ENCODE data around the gene ARHGAP15. TPM values are rescaled to one million over a fixed set of nuclear protein-coding genes. Genes with fewer than 3 reads are reported as not detected.

ARHGAP15 gene
- polyA plus RNA-seq, 2 of the 4 experiments (the other 2 are of a cell fraction) = 0.34 TPM; not detected in 1

GRCh38 chr2:143776526-143777297 lies 647.5 kb downstream of the ARHGAP15 start:
- no peak overlapping the region for H3K27ac ChIP-seq
- CTCF ChIA-PET = no interaction called here
- H3K4me2 ChIP-seq = no peak overlapping the region
- no peak for FAIRE-seq
- TF ChIP-seq, protein P1, sequence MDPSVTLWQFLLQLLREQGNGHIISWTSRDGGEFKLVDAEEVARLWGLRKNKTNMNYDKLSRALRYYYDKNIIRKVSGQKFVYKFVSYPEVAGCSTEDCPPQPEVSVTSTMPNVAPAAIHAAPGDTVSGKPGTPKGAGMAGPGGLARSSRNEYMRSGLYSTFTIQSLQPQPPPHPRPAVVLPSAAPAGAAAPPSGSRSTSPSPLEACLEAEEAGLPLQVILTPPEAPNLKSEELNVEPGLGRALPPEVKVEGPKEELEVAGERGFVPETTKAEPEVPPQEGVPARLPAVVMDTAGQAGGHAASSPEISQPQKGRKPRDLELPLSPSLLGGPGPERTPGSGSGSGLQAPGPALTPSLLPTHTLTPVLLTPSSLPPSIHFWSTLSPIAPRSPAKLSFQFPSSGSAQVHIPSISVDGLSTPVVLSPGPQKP (IDR thresholded peaks at IDR 0.05; ENCODE audit: low read depth, low read length) = no peak
- TF ChIP-seq JUN (IDR thresholded peaks at IDR 0.05) (no peak), EP300 (IDR thresholded peaks at IDR 0.05) (no peak), ZNF302 (CRISPR knock-in tag; IDR thresholded peaks at IDR 0.05) (no peak), PHF8 (IDR thresholded peaks at IDR 0.05; ENCODE audit: borderline replicate concordance, low read depth) (no peak), CTCF (IDR thresholded peaks at IDR 0.05) (no peak), TP53 (CRISPR knock-in tag; IDR thresholded peaks at IDR 0.05) (no peak), POLR2A (IDR thresholded peaks at IDR 0.05; ENCODE audit: low read length) (no peak), SREBF2 (IDR thresholded peaks at IDR 0.05) (no peak), MAFK (IDR thresholded peaks at IDR 0.05; ENCODE audit: partially characterized antibody) (no peak)
- POLR2A ChIA-PET = no interaction called here
- H3K9me3 ChIP-seq = no peaks in the 10 kb centered on the region
- no peak overlapping the region for H3K4me3 ChIP-seq
- H3K4me1 ChIP-seq = no peaks in the 10 kb centered on the region
- ATAC-seq = no peak
- WGBS (ENCODE audit: missing lambda C conversion rate) = 72% methylated on average over 4 of the region's 4 CpGs
- DNase-seq (ENCODE audit: low read depth in 1 of 2, low spot score in 1 of 2) = no peak

- ATAC-seq (no peak), DNase-seq (ENCODE audit: low read depth in 1 of 2, low spot score in 1 of 2) (no peak), FAIRE-seq (no peak)
- TF ChIP-seq HOXA7 (CRISPR knock-in tag; IDR thresholded peaks at IDR 0.05) (no peak), MAZ (IDR thresholded peaks at IDR 0.05; ENCODE audit: borderline replicate concordance, low read depth, low read length) (no peak), KDM5A (IDR thresholded peaks at IDR 0.05) (no peak), EP300 (IDR thresholded peaks at IDR 0.05) (no peak), KDM1A (IDR thresholded peaks at IDR 0.05; ENCODE audit: low read depth) (no peak), ZSCAN20 (CRISPR knock-in tag; IDR thresholded peaks at IDR 0.05) (no peak), HDAC2 (IDR thresholded peaks at IDR 0.05) (no peak), HEYL (CRISPR knock-in tag; IDR thresholded peaks at IDR 0.05) (no peak), PHF8 (IDR thresholded peaks at IDR 0.05; ENCODE audit: borderline replicate concordance, low read depth) (no peak), FOSB (CRISPR knock-in tag; IDR thresholded peaks at IDR 0.05) (no peak), FOSL2 (IDR thresholded peaks at IDR 0.05) (no peak), FOSL2 (CRISPR knock-in tag; IDR thresholded peaks at IDR 0.05) (no peak), ZFP36 (IDR thresholded peaks at IDR 0.05; ENCODE audit: borderline replicate concordance, partially characterized antibody) (no peak), HOXB13 (CRISPR knock-in tag; IDR thresholded peaks at IDR 0.05; ENCODE audit: low read depth) (no peak), BHLHE40 (IDR thresholded peaks at IDR 0.05; ENCODE audit: low read depth, low read length) (no peak), POLR2AphosphoS2 (conservative IDR thresholded peaks at IDR 0.05; ENCODE audit: low read length) (no peak)
- TF ChIP-seq, protein P2, sequence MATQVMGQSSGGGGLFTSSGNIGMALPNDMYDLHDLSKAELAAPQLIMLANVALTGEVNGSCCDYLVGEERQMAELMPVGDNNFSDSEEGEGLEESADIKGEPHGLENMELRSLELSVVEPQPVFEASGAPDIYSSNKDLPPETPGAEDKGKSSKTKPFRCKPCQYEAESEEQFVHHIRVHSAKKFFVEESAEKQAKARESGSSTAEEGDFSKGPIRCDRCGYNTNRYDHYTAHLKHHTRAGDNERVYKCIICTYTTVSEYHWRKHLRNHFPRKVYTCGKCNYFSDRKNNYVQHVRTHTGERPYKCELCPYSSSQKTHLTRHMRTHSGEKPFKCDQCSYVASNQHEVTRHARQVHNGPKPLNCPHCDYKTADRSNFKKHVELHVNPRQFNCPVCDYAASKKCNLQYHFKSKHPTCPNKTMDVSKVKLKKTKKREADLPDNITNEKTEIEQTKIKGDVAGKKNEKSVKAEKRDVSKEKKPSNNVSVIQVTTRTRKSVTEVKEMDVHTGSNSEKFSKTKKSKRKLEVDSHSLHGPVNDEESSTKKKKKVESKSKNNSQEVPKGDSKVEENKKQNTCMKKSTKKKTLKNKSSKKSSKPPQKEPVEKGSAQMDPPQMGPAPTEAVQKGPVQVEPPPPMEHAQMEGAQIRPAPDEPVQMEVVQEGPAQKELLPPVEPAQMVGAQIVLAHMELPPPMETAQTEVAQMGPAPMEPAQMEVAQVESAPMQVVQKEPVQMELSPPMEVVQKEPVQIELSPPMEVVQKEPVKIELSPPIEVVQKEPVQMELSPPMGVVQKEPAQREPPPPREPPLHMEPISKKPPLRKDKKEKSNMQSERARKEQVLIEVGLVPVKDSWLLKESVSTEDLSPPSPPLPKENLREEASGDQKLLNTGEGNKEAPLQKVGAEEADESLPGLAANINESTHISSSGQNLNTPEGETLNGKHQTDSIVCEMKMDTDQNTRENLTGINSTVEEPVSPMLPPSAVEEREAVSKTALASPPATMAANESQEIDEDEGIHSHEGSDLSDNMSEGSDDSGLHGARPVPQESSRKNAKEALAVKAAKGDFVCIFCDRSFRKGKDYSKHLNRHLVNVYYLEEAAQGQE (IDR thresholded peaks at IDR 0.05) = no peak
- TF ChIP-seq, protein P3, sequence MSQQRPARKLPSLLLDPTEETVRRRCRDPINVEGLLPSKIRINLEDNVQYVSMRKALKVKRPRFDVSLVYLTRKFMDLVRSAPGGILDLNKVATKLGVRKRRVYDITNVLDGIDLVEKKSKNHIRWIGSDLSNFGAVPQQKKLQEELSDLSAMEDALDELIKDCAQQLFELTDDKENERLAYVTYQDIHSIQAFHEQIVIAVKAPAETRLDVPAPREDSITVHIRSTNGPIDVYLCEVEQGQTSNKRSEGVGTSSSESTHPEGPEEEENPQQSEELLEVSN (IDR thresholded peaks at IDR 0.05; ENCODE audit: borderline replicate concordance, low read depth) = no peak
- no peak overlapping the region for H3K27ac ChIP-seq
- H3K4me2 ChIP-seq = no peak overlapping the region
- POLR2A ChIA-PET = interaction anchor here (0.6 kb wide), 1 partner anchor 1410 kb away, joined by 5 read pairs; no protein-coding TSS in a partner anchor
- WGBS (ENCODE audit: missing lambda C conversion rate) = 42% methylated on average over 3 of the region's 3 CpGs
- no peaks in the 10 kb centered on the region for H3K9me3 ChIP-seq
- no peaks in the 10 kb centered on the region for H3K4me1 ChIP-seq
- CTCF ChIA-PET = no interaction called here
- H3K4me3 ChIP-seq = no peak overlapping the region
Observed at GRCh38 chr2:143779021-143779420, 649.8 kb downstream of the ARHGAP15 start.

Measured in A549 (cell line).